ENCODE results near the gene PLEKHA6. TPM values are rescaled to one million over a fixed set of nuclear protein-coding genes. Genes with fewer than 3 reads are reported as not detected.

Gene PLEKHA6
- total and polyA plus RNA-seq, 2 donors (not counting 1 experiment from before 2014, with no cell fraction given) = 0.31 to 0.47 TPM

DNA sequence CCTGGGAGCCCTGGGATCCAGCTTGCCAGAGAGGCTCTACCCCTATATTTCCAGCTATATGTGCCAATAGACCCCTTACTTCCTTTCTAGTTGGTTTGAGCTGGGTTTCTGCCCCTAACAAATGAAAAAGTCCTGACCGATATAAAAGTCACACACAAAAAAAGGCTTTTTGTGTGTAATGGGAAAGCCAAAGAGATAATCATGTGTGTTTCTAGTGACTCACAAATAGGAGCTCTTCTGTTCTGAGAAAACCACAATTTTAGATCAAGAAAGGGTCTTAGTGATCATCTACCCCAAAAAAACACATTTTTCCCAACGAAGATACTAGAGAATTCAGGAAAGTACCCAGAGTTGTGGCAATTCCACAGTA, 23.0 kb upstream of the PLEKHA6 start:
- no peaks in the 10 kb centered on the region for H4K20me1 ChIP-seq (ENCODE audit: control insufficient read depth, insufficient read depth, low read length, poor library complexity, severe bottlenecking)
- H3K27me3 Mint-ChIP-seq = peaks cover 18% of the 10 kb centered on the region
- WGBS (ENCODE audit: insufficient coverage) = no CpG with 5 or more reads among the region's 2 CpGs
- H3K4me2 ChIP-seq (replicated peaks; ENCODE audit: low read depth, low read length, poor library complexity, severe bottlenecking) = peak overlapping the region; percentile 63
- peaks cover 9 to 17% of the 10 kb centered on the region in 2 donors for H3K4me1 ChIP-seq (ENCODE audit: control insufficient read depth in 2 of 2, insufficient read depth in 2 of 2, low read length in 2 of 2)
- no peaks in the 10 kb centered on the region for H3K79me2 ChIP-seq (ENCODE audit: control insufficient read depth, insufficient read depth, low read length)
- peak overlapping the region; percentile 50 for H3K9ac ChIP-seq (ENCODE audit: low read length)
- no peak overlapping the region for H3K27ac Mint-ChIP-seq
- DNase-seq (no peak), ATAC-seq (ENCODE audit: low read depth) (no peak)
- H3K27me3 ChIP-seq (replicated peaks in 1 of 4; ENCODE audit: control extremely low read depth in 1 of 4, control insufficient read depth in 3 of 4, insufficient read depth in 4 of 4, low read length in 3 of 4) = peaks cover 0 to 15% (median 4%) of the 10 kb centered on the region in 4 experiments
- no peak overlapping the region for H3K27ac ChIP-seq (ENCODE audit: low read length in 2 of 2)
- no peaks in the 10 kb centered on the region for H3K9me3 Mint-ChIP-seq (ENCODE audit: insufficient read depth)
- no peak overlapping the region for H3K4me3 Mint-ChIP-seq
- H3K4me1 Mint-ChIP-seq = peaks cover 12% of the 10 kb centered on the region
- intact Hi-C loops (cut with micrococcal nuclease) = no loop called here
- no peaks in the 10 kb centered on the region for H3K9me3 ChIP-seq (ENCODE audit: control extremely low read depth in 1 of 3, control insufficient read depth in 2 of 3, insufficient read depth in 1 of 3, low read length in 2 of 3)
- H3K4me3 ChIP-seq (ENCODE audit: control extremely low read depth in 1 of 5, extremely low read depth in 1 of 5, insufficient read depth in 1 of 5, low read depth in 2 of 5, low read length in 4 of 5) = peak overlapping the region in 4 of 5 experiments; percentile 28 to 50 (median 45)
- ChIA-PET CTCF (interaction anchor here (0.8 to 3.2 kb wide), 3 partner anchors 15 to 19 kb away, joined by 3 to 11 read pairs (median 4); no protein-coding TSS in a partner anchor), POLR2A (no interaction called here)
- H2AFZ ChIP-seq (ENCODE audit: insufficient read depth, low read depth, low read length, poor library complexity, severe bottlenecking) = peak overlapping the region; percentile 72
- TF ChIP-seq EZH2 (IDR thresholded peaks at IDR 0.05; ENCODE audit: borderline replicate concordance, insufficient read depth, low read depth, low read length, poor library complexity, severe bottlenecking) (no peak), CTCF (IDR thresholded peaks at IDR 0.05) (no peak)
- no peaks in the 10 kb centered on the region for H3K36me3 ChIP-seq (replicated peaks in 1 of 2; ENCODE audit: control extremely low read depth in 1 of 2, control insufficient read depth in 1 of 2, extremely low read depth in 1 of 2, insufficient read depth in 2 of 2, low read length in 1 of 2)

DNA sequence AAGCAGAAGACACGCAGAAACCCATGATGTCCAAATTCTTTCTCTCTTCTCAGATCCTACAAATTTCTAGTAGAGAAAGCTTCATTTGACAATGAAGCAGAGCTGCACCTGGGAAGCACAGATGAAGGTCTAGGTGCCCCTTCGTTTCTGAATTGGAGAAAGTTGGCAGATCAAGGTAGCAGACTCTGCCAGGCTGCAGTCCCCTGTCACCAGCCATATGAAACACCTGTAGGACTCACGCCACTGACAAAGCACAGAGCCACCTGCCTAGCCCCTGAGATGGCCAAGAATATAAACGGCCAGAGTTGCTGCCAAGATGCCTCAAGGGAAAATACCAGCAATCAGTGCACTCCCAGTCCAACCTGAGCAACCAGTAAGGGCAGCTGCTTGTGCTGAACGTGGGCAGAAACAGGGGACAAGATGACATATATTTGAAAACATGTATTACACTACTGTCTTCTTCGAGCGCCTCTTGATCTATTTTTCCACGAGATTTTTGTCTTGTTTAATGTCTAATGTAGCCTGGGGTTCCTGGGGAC, 20.6 kb upstream of the PLEKHA6 start:
- H3K4me1 Mint-ChIP-seq = peaks cover 17% of the 10 kb centered on the region
- H3K27me3 Mint-ChIP-seq = peaks cover 29% of the 10 kb centered on the region
- TF ChIP-seq EZH2 (IDR thresholded peaks at IDR 0.05; ENCODE audit: borderline replicate concordance, insufficient read depth, low read depth, low read length, poor library complexity, severe bottlenecking) (no peak), CTCF (IDR thresholded peaks at IDR 0.05) (no peak)
- Histone ChIP-seq H3K27ac (ENCODE audit: low read length in 2 of 2) (no peak overlapping the region), H2AFZ (ENCODE audit: insufficient read depth, low read depth, low read length, poor library complexity, severe bottlenecking) (no peak overlapping the region), H3K9ac (ENCODE audit: low read length) (no peak overlapping the region), H4K20me1 (ENCODE audit: control insufficient read depth, insufficient read depth, low read length, poor library complexity, severe bottlenecking) (no peaks in the 10 kb centered on the region), H3K36me3 (replicated peaks in 1 of 2; ENCODE audit: control extremely low read depth in 1 of 2, control insufficient read depth in 1 of 2, extremely low read depth in 1 of 2, insufficient read depth in 2 of 2, low read length in 1 of 2) (no peaks in the 10 kb centered on the region), H3K4me3 (ENCODE audit: control extremely low read depth in 1 of 5, extremely low read depth in 1 of 5, insufficient read depth in 1 of 5, low read depth in 2 of 5, low read length in 4 of 5) (no peak overlapping the region), H3K4me2 (replicated peaks; ENCODE audit: low read depth, low read length, poor library complexity, severe bottlenecking) (no peak overlapping the region), H3K27me3 (replicated peaks in 1 of 4; ENCODE audit: control extremely low read depth in 1 of 4, control insufficient read depth in 3 of 4, insufficient read depth in 4 of 4, low read length in 3 of 4) (peaks cover 0 to 33% (median 16%) of the 10 kb centered on the region in 4 experiments), H3K9me3 (ENCODE audit: control extremely low read depth in 1 of 3, control insufficient read depth in 2 of 3, insufficient read depth in 1 of 3, low read length in 2 of 3) (no peaks in the 10 kb centered on the region), H3K79me2 (ENCODE audit: control insufficient read depth, insufficient read depth, low read length) (no peaks in the 10 kb centered on the region), H3K4me1 (ENCODE audit: control insufficient read depth in 2 of 2, insufficient read depth in 2 of 2, low read length in 2 of 2) (peaks cover 13 to 22% of the 10 kb centered on the region in 2 donors)
- H3K9me3 Mint-ChIP-seq (ENCODE audit: insufficient read depth) = no peaks in the 10 kb centered on the region
- intact Hi-C loops (cut with micrococcal nuclease) = no loop called here
- ChIA-PET POLR2A (interaction anchor here (0.7 kb wide), 1 partner anchor 115 kb away, joined by 3 read pairs; no protein-coding TSS in a partner anchor), CTCF (interaction anchor here (0.9 to 3.2 kb wide), 4 partner anchors 9 to 218 kb away, joined by 3 to 11 read pairs (median 4); no protein-coding TSS in a partner anchor)
- WGBS (ENCODE audit: insufficient coverage) = 76% methylated on average over 3 of the region's 8 CpGs
- no peak for DNase-seq
- no peak overlapping the region for H3K27ac Mint-ChIP-seq
- no peak overlapping the region for H3K4me3 Mint-ChIP-seq
- ATAC-seq (ENCODE audit: low read depth) = no peak
